H54 (cell line): Measurements from ENCODE around the gene UQCC2.

Experiments used
- DNase-seq: peaks from one replicate; pipeline ENCODE4 v3.0.0; 2011; ENCODE audit warnings: low spot score, mixed read lengths; ENCODE audit not compliant: insufficient read length
- FAIRE-seq: peaks from 3 replicates; lab custom pipeline; 2011; peaks lifted over from hg19 to GRCh38; lab: Jason Lieb, UNC
- POLR2A ChIP-seq: IDR thresholded peaks from 2 replicates; pipeline ENCODE4 v1.6.1; 2011; ENCODE audit warnings: low read depth, mild to moderate bottlenecking, low read length

The UQCC2 gene

GRCh38 chr6:33652002-33652401, 59.5 kb downstream of the UQCC2 start:
- no peak for DNase-seq
- FAIRE-seq, result no peak
- TF ChIP-seq POLR2A, result no peak

- no peak for TF ChIP-seq POLR2A
- no peak for FAIRE-seq
These were observed 60.1 kb downstream of the UQCC2 start for GRCh38 chr6:33651403-33651802.

More at GRCh38 chr6:33651403-33651802, 60.1 kb downstream of the UQCC2 start:
- DNase-seq, result no peak
